Glutamatergic neuron (in vitro differentiated cells): Measurements from ENCODE around the gene ALDH8A1. TPM values are rescaled to one million over a fixed set of nuclear protein-coding genes. Genes with fewer than 3 reads are reported as not detected.

Experiments
- DNase-seq: peaks from one replicate; pipeline ENCODE4 v3.0.0; 2022
- H3K27ac Mint-ChIP-seq: one replicate; pipeline ENCODE4 v1.8.0; 2020; ENCODE audit warnings: mild to moderate bottlenecking, mixed read lengths, inconsistent platforms; ENCODE audit not compliant: unreplicated experiment
- H3K27me3 Mint-ChIP-seq: one replicate; pipeline ENCODE4 v1.8.0; 2020; ENCODE audit warnings: mild to moderate bottlenecking, moderate library complexity, mixed read lengths, inconsistent platforms; ENCODE audit not compliant: unreplicated experiment
- H3K36me3 Mint-ChIP-seq: one replicate; pipeline ENCODE4 v1.8.0; 2020; ENCODE audit warnings: mild to moderate bottlenecking, mixed read lengths, inconsistent platforms; ENCODE audit not compliant: unreplicated experiment
- H3K4me1 Mint-ChIP-seq: one replicate; pipeline ENCODE4 v1.8.0; 2020; ENCODE audit warnings: mild to moderate bottlenecking, low read depth, mixed read lengths, inconsistent platforms; ENCODE audit not compliant: unreplicated experiment
- H3K4me3 Mint-ChIP-seq: one replicate; pipeline ENCODE4 v1.8.0; 2020; ENCODE audit warnings: mild to moderate bottlenecking, mixed read lengths, inconsistent platforms; ENCODE audit not compliant: unreplicated experiment
- H3K9me3 Mint-ChIP-seq: one replicate; pipeline ENCODE4 v1.8.0; 2020; ENCODE audit warnings: mild to moderate bottlenecking, moderate library complexity, mixed read lengths, inconsistent platforms; ENCODE audit not compliant: unreplicated experiment
- CTCF ChIP-seq: fragments of 200-600 bp; sonication (generic); IDR thresholded peaks from one replicate; pipeline ENCODE4 v1.5.0; 2021; ENCODE audit not compliant: partially characterized antibody, unreplicated experiment
- total RNA-seq: library from RNA; stranded (reverse); fragmentation: NEBNext Ultra II Directional; extraction: Animal tissue kit (Norgen Biotek cat#: 25700); gene quantifications from one replicate; pipeline ENCODE4 v1.2.1, GENCODE V29; 2021; ENCODE audit not compliant: unreplicated experiment

The ALDH8A1 gene
- total RNA-seq, 1 donor from 2014 or later: 1.8 TPM

GRCh38 chr6:134948142-134948541, 1.8 kb downstream of the ALDH8A1 start:
- Mint-ChIP-seq H3K9me3 (no peaks in the 10 kb centered on the region), H3K4me3 (no peak overlapping the region), H3K36me3 (no peaks in the 10 kb centered on the region), H3K27ac (no peak overlapping the region), H3K27me3 (no peaks in the 10 kb centered on the region), H3K4me1 (no peaks in the 10 kb centered on the region)
- TF ChIP-seq CTCF: no peak
- no peak for DNase-seq

GRCh38 chr6:134945045-134945444, 4.9 kb downstream of the ALDH8A1 start:
- no peak for DNase-seq
- Mint-ChIP-seq H3K27ac (no peak overlapping the region), H3K4me1 (no peaks in the 10 kb centered on the region), H3K27me3 (peaks cover 2% of the 10 kb centered on the region), H3K9me3 (no peaks in the 10 kb centered on the region), H3K4me3 (no peak overlapping the region), H3K36me3 (no peaks in the 10 kb centered on the region)
- no peak for TF ChIP-seq CTCF

GRCh38 chr6:134943522-134944111, 6.3 kb downstream of the ALDH8A1 start:
- H3K9me3 Mint-ChIP-seq: no peaks in the 10 kb centered on the region
- no peak overlapping the region for H3K27ac Mint-ChIP-seq
- H3K36me3 Mint-ChIP-seq: no peaks in the 10 kb centered on the region
- peaks cover 2% of the 10 kb centered on the region for H3K27me3 Mint-ChIP-seq
- TF ChIP-seq CTCF: no peak
- no peak for DNase-seq
- H3K4me3 Mint-ChIP-seq: no peak overlapping the region
- no peaks in the 10 kb centered on the region for H3K4me1 Mint-ChIP-seq

GRCh38 chr6:134938896-134939295, 11.0 kb downstream of the ALDH8A1 start:
- Mint-ChIP-seq H3K4me1 (peaks cover 16% of the 10 kb centered on the region), H3K36me3 (no peaks in the 10 kb centered on the region), H3K27ac (no peak overlapping the region), H3K27me3 (peaks cover 7% of the 10 kb centered on the region), H3K9me3 (no peaks in the 10 kb centered on the region), H3K4me3 (no peak overlapping the region)
- TF ChIP-seq CTCF: no peak
- DNase-seq: no peak

GRCh38 chr6:134937426-134937825, 12.5 kb downstream of the ALDH8A1 start:
- no peak for DNase-seq
- H3K4me3 Mint-ChIP-seq: peak overlapping the region; percentile 4
- peaks cover 16% of the 10 kb centered on the region for H3K4me1 Mint-ChIP-seq
- H3K27me3 Mint-ChIP-seq: peaks cover 7% of the 10 kb centered on the region
- TF ChIP-seq CTCF: no peak
- H3K36me3 Mint-ChIP-seq: no peaks in the 10 kb centered on the region
- no peaks in the 10 kb centered on the region for H3K9me3 Mint-ChIP-seq
- H3K27ac Mint-ChIP-seq: no peak overlapping the region
